Neural progenitor cell (in vitro differentiated cells): ENCODE measurements around the gene CSAD. TPM values are rescaled to one million over a fixed set of nuclear protein-coding genes. Genes with fewer than 3 reads are reported as not detected.
A peak's percentile ranks its signal among the peaks of the same experiment; 100 is the strongest.

Experiments used
- DNase-seq: peaks from one replicate; pipeline ENCODE4 v3.0.0-alpha.2; 2016; ENCODE audit warnings: low spot score
- H2AFZ ChIP-seq: fragments of 200-600 bp; sonication (generic); replicated peaks from 2 replicates; pipeline ENCODE4 v1.6.1; 2016; ENCODE audit warnings: antibody characterized with exemption
- H3F3A ChIP-seq: fragments of 200-600 bp; sonication (generic); 2 replicates; pipeline ENCODE4 v1.6.1; 2016; ENCODE audit warnings: antibody characterized with exemption, low read depth
- H3K27ac ChIP-seq: fragments of 200-600 bp; sonication (generic); 2 replicates; pipeline ENCODE4 v1.5.1; 2016; ENCODE audit warnings: mild to moderate bottlenecking
- H3K27me3 ChIP-seq: fragments of 200-600 bp; sonication (generic); 2 replicates; pipeline ENCODE4 v1.6.1; 2016; ENCODE audit warnings: mild to moderate bottlenecking, moderate library complexity
- H3K36me3 ChIP-seq: fragments of 200-600 bp; sonication (generic); 2 replicates; pipeline ENCODE4 v1.5.1; 2016
- H3K4me1 ChIP-seq: fragments of 200-600 bp; sonication (generic); 2 replicates; pipeline ENCODE4 v1.6.1; 2016; ENCODE audit warnings: mixed run types
- H3K4me2 ChIP-seq: fragments of 200-600 bp; sonication (generic); 2 replicates; pipeline ENCODE4 v1.6.1; 2016
- H3K4me3 ChIP-seq: fragments of 200-600 bp; sonication (generic); 2 replicates; pipeline ENCODE4 v1.5.1; 2016
- H3K79me2 ChIP-seq: fragments of 200-600 bp; sonication (generic); 2 replicates; pipeline ENCODE4 v1.6.1; 2016; ENCODE audit warnings: low read depth
- H3K9ac ChIP-seq: fragments of 200-600 bp; sonication (generic); 2 replicates; pipeline ENCODE4 v1.6.1; 2016
- H3K9me3 ChIP-seq: fragments of 200-600 bp; sonication (generic); 2 replicates; pipeline ENCODE4 v1.5.1; 2016; ENCODE audit warnings: low read depth
- H4K20me1 ChIP-seq: fragments of 200-600 bp; sonication (generic); 2 replicates; pipeline ENCODE4 v1.6.1; 2016; ENCODE audit warnings: low read depth
- H3K27ac Mint-ChIP-seq: 3 replicates; pipeline ENCODE4 v1.8.0; 2021; ENCODE audit warnings: mixed read lengths
- H3K27me3 Mint-ChIP-seq: 2 replicates; pipeline ENCODE4 v1.8.0; 2022; ENCODE audit warnings: low read depth, mild to moderate bottlenecking, inconsistent platforms, moderate library complexity, mixed read lengths; ENCODE audit not compliant: insufficient read depth
- H3K36me3 Mint-ChIP-seq: 3 replicates; pipeline ENCODE4 v1.8.0; 2021; ENCODE audit warnings: mixed read lengths
- H3K4me1 Mint-ChIP-seq: 3 replicates; pipeline ENCODE4 v1.8.0; 2021; ENCODE audit warnings: mixed read lengths
- H3K4me3 Mint-ChIP-seq: 3 replicates; pipeline ENCODE4 v1.8.0; 2021; ENCODE audit warnings: mild to moderate bottlenecking, moderate library complexity, mixed read lengths
- H3K9me3 Mint-ChIP-seq: 3 replicates; pipeline ENCODE4 v1.8.0; 2020; ENCODE audit warnings: mixed read lengths
- EZH2 ChIP-seq: fragments of 200-600 bp; sonication (generic); IDR thresholded peaks from 2 replicates; pipeline ENCODE4 v1.6.1; 2017; ENCODE audit warnings: antibody characterized with exemption, mild to moderate bottlenecking, moderate library complexity
- EZH2phosphoT487 ChIP-seq: fragments of 200-600 bp; sonication (generic); IDR thresholded peaks from 2 replicates; pipeline ENCODE4 v1.6.1; 2017; ENCODE audit warnings: antibody characterized with exemption
- total RNA-seq: library from RNA; depleted of rRNA; stranded (reverse); fragments of >200 nt; gene quantifications from 2 replicates; pipeline ENCODE4 v1.2.3, GENCODE V29; 2015; ENCODE audit warnings: low replicate concordance
- TF ChIP-seq, protein P1 (sequence below): fragments of 200-600 bp; sonication (generic); IDR thresholded peaks from 2 replicates; pipeline ENCODE4 v1.5.1; 2017; ENCODE audit warnings: antibody characterized with exemption, mild to moderate bottlenecking

The CSAD gene
- total RNA-seq, 1 donor from 2014 or later, result 26.9 TPM

DNA sequence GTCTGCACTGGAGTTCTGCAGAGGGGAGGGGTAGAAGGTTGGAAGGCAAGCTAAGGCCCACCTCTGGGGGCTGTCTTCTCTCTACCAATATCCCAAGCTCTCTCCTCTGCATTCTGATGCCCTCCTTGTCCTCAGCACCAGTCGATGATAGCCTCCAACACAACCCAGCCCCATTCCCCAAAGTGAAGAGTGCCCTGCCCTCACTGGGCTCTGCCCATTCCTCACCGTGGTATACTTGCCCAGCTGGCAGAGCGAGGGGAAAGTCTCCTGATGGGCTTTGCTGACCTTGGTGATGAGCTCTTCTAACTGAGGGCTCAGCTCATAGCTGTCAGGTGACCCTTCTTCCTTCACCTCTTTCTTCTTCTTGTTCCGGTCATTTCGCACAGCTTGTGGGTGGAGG lies 33.5 kb upstream of the CSAD start:
- Histone ChIP-seq H4K20me1 (peaks cover 4% of the 10 kb centered on the region), H3K27ac (no peak overlapping the region), H3K9me3 (no peaks in the 10 kb centered on the region), H3K9ac (no peak overlapping the region), H3F3A (peaks cover 35% of the 10 kb centered on the region), H3K4me3 (no peak overlapping the region), H3K79me2 (peaks cover 32% of the 10 kb centered on the region), H2AFZ (no peak overlapping the region), H3K36me3 (no peaks in the 10 kb centered on the region), H3K4me1 (peaks cover 32% of the 10 kb centered on the region), H3K4me2 (no peak overlapping the region), H3K27me3 (peaks cover 8% of the 10 kb centered on the region)
- no peaks in the 10 kb centered on the region for H3K36me3 Mint-ChIP-seq
- no peak overlapping the region for H3K4me3 Mint-ChIP-seq
- TF ChIP-seq, protein P1, sequence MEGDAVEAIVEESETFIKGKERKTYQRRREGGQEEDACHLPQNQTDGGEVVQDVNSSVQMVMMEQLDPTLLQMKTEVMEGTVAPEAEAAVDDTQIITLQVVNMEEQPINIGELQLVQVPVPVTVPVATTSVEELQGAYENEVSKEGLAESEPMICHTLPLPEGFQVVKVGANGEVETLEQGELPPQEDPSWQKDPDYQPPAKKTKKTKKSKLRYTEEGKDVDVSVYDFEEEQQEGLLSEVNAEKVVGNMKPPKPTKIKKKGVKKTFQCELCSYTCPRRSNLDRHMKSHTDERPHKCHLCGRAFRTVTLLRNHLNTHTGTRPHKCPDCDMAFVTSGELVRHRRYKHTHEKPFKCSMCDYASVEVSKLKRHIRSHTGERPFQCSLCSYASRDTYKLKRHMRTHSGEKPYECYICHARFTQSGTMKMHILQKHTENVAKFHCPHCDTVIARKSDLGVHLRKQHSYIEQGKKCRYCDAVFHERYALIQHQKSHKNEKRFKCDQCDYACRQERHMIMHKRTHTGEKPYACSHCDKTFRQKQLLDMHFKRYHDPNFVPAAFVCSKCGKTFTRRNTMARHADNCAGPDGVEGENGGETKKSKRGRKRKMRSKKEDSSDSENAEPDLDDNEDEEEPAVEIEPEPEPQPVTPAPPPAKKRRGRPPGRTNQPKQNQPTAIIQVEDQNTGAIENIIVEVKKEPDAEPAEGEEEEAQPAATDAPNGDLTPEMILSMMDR, result no peak
- TF ChIP-seq EZH2, result no peak
- DNase-seq, result no peak
- H3K4me1 Mint-ChIP-seq, result peaks cover 43% of the 10 kb centered on the region
- H3K9me3 Mint-ChIP-seq, result no peaks in the 10 kb centered on the region
- peak overlapping the region; percentile 63 for H3K27ac Mint-ChIP-seq
- peaks cover 27% of the 10 kb centered on the region for H3K27me3 Mint-ChIP-seq

DNA sequence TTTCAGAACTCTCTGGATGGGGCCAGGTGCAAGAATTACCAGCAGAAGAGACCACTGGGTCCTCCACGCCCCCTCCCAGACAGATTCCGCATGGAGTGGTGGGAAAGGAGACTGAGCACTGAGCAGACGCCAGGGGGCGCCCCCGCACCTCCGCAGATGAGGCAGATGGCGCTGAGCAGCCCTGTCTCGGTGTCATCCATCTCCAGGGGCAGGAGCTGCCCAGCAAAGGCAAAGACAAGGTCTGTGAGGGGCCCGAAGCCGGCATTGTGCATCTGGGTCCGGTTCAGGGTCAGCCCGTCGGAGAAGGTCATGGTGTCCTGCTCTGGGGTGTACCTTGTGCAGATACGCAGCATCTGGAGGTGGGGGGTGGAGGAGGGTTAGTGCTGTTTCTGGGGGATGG lies 32.6 kb upstream of the CSAD start:
- peaks cover 23% of the 10 kb centered on the region for H3K79me2 ChIP-seq
- H3K9me3 ChIP-seq, result no peaks in the 10 kb centered on the region
- H3F3A ChIP-seq, result peaks cover 32% of the 10 kb centered on the region
- H4K20me1 ChIP-seq, result peaks cover 4% of the 10 kb centered on the region
- no peaks in the 10 kb centered on the region for H3K27me3 ChIP-seq
- H3K4me1 ChIP-seq, result peaks cover 23% of the 10 kb centered on the region
- H3K27me3 Mint-ChIP-seq, result peaks cover 22% of the 10 kb centered on the region
- H3K4me2 ChIP-seq, result no peak overlapping the region
- H3K9ac ChIP-seq, result no peak overlapping the region
- no peak overlapping the region for H3K4me3 ChIP-seq
- no peaks in the 10 kb centered on the region for H3K9me3 Mint-ChIP-seq
- H3K27ac Mint-ChIP-seq, result no peak overlapping the region
- H3K36me3 Mint-ChIP-seq, result no peaks in the 10 kb centered on the region
- H3K36me3 ChIP-seq, result no peaks in the 10 kb centered on the region
- H3K4me3 Mint-ChIP-seq, result peak overlapping the region; percentile 21
- DNase-seq, result peak; percentile 91
- peaks cover 42% of the 10 kb centered on the region for H3K4me1 Mint-ChIP-seq
- no peak for TF ChIP-seq EZH2phosphoT487
- TF ChIP-seq, protein P1, result peak; percentile 98
- no peak for TF ChIP-seq EZH2
- H2AFZ ChIP-seq, result no peak overlapping the region
- H3K27ac ChIP-seq, result no peak overlapping the region

DNA sequence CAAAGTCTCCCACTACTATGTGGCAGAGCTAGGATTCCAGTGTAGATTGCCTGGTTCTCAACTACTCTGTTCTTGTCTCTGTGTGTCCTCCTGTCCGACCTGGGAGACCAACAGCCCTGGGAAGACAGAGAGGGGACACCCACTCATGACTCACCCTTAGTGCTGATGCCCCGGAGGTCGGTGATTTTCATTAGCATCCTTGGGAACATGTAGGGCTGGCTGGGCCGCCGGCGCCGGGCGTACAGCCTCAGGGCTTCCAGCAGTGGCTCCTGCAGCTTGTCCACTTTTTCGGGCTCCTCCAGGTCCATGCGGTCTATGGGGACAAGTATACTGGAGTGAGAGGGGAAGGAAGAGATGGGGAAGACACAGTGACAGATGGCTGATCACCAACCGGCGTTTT lies 32.2 kb upstream of the CSAD start:
- Histone ChIP-seq H3K9me3 (no peaks in the 10 kb centered on the region), H2AFZ (no peak overlapping the region), H4K20me1 (peaks cover 4% of the 10 kb centered on the region), H3K4me1 (peaks cover 19% of the 10 kb centered on the region), H3K27ac (no peak overlapping the region), H3K36me3 (no peaks in the 10 kb centered on the region), H3K79me2 (peaks cover 21% of the 10 kb centered on the region), H3F3A (peaks cover 31% of the 10 kb centered on the region), H3K9ac (no peak overlapping the region), H3K4me3 (no peak overlapping the region), H3K27me3 (no peaks in the 10 kb centered on the region), H3K4me2 (no peak overlapping the region)
- DNase-seq, result no peak
- Mint-ChIP-seq H3K27ac (no peak overlapping the region), H3K27me3 (peaks cover 19% of the 10 kb centered on the region), H3K9me3 (no peaks in the 10 kb centered on the region), H3K4me1 (peaks cover 42% of the 10 kb centered on the region), H3K36me3 (no peaks in the 10 kb centered on the region), H3K4me3 (no peak overlapping the region)
- TF ChIP-seq, protein P1, result no peak
- no peak for TF ChIP-seq EZH2
- no peak for TF ChIP-seq EZH2phosphoT487
